ENCODE results near the gene PTGR1.

Gene PTGR1

DNA sequence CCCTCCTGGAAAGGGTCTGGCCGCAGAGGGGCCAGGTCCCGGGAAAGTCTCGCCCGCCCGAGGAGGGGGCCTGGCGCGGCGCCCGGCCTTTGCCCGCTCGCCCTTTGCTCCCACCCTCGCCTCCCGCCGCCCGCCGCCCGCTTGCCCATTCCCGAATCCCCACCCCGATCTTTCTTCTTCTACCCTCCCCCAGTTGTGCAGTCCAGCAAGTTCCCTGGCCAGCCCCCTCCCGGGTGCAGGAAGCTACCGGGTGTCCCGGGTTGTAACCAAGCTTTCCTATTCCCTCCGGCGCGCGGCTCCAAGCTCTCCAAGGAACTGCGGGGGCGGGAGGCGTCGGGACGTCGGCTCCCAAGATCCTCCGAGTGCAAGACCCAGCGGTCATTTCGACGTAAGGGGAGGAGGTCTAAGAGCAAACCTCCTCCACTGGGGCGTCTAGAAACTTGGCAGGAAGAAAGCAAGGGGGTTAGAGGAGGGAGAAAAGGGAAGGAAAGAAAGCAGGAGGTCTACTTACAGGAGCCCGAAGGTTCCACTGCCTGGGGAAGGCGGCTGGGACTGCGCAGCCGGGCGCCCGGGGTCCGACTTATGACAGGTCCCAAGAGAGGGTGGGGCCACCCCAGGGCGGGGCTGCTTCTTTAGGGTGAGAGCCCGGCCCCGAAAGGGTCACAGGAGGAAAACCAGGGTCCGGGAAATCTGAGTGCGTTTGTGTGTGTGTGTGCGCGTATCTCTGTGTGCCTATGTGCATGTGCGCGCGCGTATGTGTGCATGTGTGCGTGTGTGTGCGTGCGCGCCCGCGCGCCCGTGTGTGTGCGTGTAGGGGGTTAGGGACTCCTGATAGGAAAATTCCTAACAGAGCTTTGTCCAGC is at the start of gene PTGR1:
PTGR1 (minus strand) TSS at position 556 of the 863 bp plus-strand sequence. CDS start 2,225 bp downstream, outside the sequence.
- DNase-seq (ENCODE audit: low spot score): peak; percentile 94
- CTCF ChIA-PET: interaction anchor here (0.7 to 2.6 kb wide), 2 partner anchors 21 to 331 kb away, joined by 3 to 24 read pairs; no protein-coding TSS in a partner anchor
- H3K27ac ChIP-seq: peak within 1 kb of the TSS; percentile 87
- POLR2A ChIA-PET (ENCODE audit: low non-redundant PET): interaction anchor here (1.6 kb wide), 1 partner anchor 32 kb away, joined by 8 read pairs; the partner anchor contains the start of gene DNAJC25
- TF ChIP-seq, protein P1, sequence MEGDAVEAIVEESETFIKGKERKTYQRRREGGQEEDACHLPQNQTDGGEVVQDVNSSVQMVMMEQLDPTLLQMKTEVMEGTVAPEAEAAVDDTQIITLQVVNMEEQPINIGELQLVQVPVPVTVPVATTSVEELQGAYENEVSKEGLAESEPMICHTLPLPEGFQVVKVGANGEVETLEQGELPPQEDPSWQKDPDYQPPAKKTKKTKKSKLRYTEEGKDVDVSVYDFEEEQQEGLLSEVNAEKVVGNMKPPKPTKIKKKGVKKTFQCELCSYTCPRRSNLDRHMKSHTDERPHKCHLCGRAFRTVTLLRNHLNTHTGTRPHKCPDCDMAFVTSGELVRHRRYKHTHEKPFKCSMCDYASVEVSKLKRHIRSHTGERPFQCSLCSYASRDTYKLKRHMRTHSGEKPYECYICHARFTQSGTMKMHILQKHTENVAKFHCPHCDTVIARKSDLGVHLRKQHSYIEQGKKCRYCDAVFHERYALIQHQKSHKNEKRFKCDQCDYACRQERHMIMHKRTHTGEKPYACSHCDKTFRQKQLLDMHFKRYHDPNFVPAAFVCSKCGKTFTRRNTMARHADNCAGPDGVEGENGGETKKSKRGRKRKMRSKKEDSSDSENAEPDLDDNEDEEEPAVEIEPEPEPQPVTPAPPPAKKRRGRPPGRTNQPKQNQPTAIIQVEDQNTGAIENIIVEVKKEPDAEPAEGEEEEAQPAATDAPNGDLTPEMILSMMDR (conservative IDR thresholded peaks at IDR 0.05; ENCODE audit: low read depth): no peak

DNA sequence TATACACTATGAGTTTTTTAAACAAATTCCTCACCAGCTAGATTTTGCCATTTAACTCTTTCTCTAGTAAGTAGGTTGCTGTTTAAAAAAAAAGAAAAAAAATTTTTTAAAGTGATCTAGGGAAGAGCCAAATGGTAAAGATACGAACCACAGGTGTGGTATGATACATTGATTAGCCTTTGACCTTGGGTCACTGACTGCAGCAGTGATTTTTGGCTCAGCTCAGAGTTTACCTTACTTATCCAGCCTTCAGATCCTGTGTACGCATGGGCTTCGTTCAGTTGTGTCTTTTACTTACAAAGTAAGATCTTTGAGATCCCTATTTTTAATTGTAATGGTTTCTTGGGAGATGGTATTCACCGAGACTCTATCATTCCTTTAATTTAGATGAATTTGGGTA is 49.6 kb upstream of the PTGR1 start:
- TF ChIP-seq, protein P1 (conservative IDR thresholded peaks at IDR 0.05; ENCODE audit: low read depth): no peak
- H3K27ac ChIP-seq: no peak overlapping the region
- ChIA-PET POLR2A (ENCODE audit: low non-redundant PET) (interaction anchor here (0.5 kb wide), 1 partner anchor 15 kb away, joined by 3 read pairs; no protein-coding TSS in a partner anchor), CTCF (interaction anchor here (0.6 kb wide), 1 partner anchor 445 kb away, joined by 4 read pairs; no protein-coding TSS in a partner anchor)
- DNase-seq (ENCODE audit: low spot score): no peak

DNA sequence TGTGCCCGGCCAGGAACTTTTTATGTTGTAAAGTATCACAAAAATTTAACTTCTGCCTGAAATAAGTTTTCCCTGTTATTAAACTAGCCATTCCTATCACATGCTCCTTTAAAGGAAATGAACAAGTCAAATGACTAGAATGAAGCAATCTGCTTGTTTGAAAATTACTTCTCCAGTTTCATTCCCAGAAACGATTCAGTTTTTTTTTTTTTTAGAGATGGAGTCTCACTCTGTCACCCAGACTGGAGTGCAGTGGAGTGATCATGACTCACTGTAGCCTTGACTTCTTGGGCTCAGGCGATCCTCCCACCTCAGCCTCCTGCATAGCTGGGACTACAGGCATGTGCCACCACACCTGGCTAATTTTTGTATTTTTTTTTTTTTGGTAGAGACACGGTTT is 48.6 kb upstream of the PTGR1 start:
- TF ChIP-seq, protein P1 (conservative IDR thresholded peaks at IDR 0.05; ENCODE audit: low read depth): no peak
- DNase-seq (ENCODE audit: low spot score): no peak
- ChIA-PET POLR2A (ENCODE audit: low non-redundant PET) (no interaction called here), CTCF (no interaction called here)
- H3K27ac ChIP-seq: no peak overlapping the region

DNA sequence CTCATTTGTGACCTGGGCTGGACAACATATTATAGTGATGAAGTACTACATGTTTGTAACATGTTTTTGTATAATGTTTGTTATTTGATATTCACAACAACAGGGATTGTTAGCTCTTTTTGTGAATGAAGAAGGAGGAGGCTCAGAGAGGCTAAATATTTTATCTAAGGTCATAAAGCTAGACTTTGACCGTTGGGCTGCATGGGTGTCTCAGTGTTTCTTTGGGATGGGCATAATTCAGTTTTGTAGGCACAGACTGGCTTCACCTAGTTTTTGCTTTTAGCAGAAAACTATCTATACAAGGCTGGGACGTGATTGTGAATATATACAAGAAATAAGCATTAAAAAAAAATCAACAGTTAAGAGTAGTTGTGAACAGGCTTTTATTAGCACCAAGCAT is 47.0 kb upstream of the PTGR1 start:
- TF ChIP-seq, protein P1 (conservative IDR thresholded peaks at IDR 0.05; ENCODE audit: low read depth): no peak
- no peak overlapping the region for H3K27ac ChIP-seq
- POLR2A ChIA-PET (ENCODE audit: low non-redundant PET): no interaction called here
- CTCF ChIA-PET: no interaction called here
- no peak for DNase-seq (ENCODE audit: low spot score)

DNA sequence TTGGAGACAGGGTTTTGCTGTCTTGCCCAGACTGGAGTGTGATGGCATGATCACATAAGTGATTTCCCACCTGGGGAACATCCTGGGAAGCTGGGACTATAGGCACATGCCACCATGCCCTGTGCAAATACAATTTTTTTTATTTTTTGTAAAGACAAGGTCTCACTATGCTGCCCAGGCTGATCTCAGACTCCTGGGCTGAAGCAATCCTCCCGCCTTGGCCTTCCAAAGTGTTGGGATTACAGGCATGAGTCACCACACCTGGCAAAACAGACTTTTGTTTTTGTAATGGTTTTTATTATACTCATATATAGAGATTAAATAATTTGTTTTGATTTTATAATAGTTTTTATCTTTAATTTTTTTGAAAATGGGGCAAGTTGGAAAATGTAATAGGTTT is 46.4 kb upstream of the PTGR1 start:
- DNase-seq (ENCODE audit: low spot score): no peak
- CTCF ChIA-PET: interaction anchor here (0.6 to 0.7 kb wide), 2 partner anchors 58 to 283 kb away, joined by 3 to 11 read pairs; no protein-coding TSS in a partner anchor
- POLR2A ChIA-PET (ENCODE audit: low non-redundant PET): no interaction called here
- TF ChIP-seq, protein P1 (conservative IDR thresholded peaks at IDR 0.05; ENCODE audit: low read depth): no peak
- no peak overlapping the region for H3K27ac ChIP-seq

DNA sequence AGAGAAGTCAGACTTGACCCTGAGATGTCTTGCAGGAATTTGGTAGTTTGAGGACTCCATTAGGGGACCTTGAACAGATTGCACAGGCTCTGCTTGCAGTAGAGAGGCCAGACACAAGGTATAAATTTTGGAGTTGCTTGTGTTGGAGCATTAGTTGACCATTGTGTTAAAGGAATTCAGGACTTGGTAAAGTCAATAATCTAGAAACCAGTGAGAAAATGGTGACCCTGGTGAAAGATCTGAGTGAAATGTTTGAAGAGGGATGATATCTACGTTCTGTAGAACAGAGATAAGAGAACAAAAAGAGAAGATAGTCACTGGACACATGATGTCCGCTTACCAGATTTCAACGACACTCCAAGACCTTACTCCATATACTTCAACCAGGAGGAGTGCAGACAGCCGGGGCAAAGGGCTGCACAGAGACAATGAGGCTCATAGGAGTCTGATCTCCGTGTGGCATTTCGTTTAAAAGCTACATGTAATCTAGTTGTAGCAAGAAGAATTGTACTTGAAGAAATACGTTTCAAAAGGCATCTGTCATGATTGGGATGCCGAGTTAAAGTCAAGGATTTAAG is 44.8 kb upstream of the PTGR1 start:
- POLR2A ChIA-PET (ENCODE audit: low non-redundant PET): no interaction called here
- TF ChIP-seq, protein P1 (conservative IDR thresholded peaks at IDR 0.05; ENCODE audit: low read depth): no peak
- CTCF ChIA-PET: interaction anchor here (0.7 kb wide), 1 partner anchor 173 kb away, joined by 5 read pairs; no protein-coding TSS in a partner anchor
- DNase-seq (ENCODE audit: low spot score): no peak
- H3K27ac ChIP-seq: no peak overlapping the region
